Pancreas (tissue), 10 donors: Measurements from ENCODE around the gene ACHE. TPM values are rescaled to one million over a fixed set of nuclear protein-coding genes. Genes with fewer than 3 reads are reported as not detected.

ENCODE experiments used
- ATAC-seq, 4 donors: fragments of 200-7000 bp; cut with Tn5 transposase; one replicate each; pipeline versions ENCODE4 v1.8.0 to v1.9.1; 2020; ENCODE audit warnings: mild to moderate bottlenecking in 4 of 4, moderate library complexity in 4 of 4
- DNase-seq, 6 donors: peaks; one replicate each; pipeline ENCODE4 v3.0.0-alpha.2; 2020
- FAIRE-seq: peaks from 2 replicates; lab custom pipeline; 2012; peaks lifted over from hg19 to GRCh38; lab: Jason Lieb, UNC
- H3K27ac ChIP-seq, 4 donors: fragments of 200-600 bp; sonication (generic); 1 replicate in 3 of 4; 2 replicates in 1 of 4; pipeline versions ENCODE4 v1.5.0 to v1.8.0; 2020
- H3K27me3 ChIP-seq, 4 donors: fragments of 200-600 bp; one replicate each; pipeline ENCODE4 v1.8.0; 2021
- H3K36me3 ChIP-seq, 3 donors: fragments of 200-600 bp; sonication (generic) in 1 of 3; one replicate each; pipeline versions ENCODE4 v1.5.0 to v1.8.0; 2020 to 2021
- H3K4me1 ChIP-seq, 3 donors: fragments of 200-600 bp; one replicate each; pipeline ENCODE4 v1.8.0; 2021
- H3K4me3 ChIP-seq, 4 donors: fragments of 200-600 bp; sonication (generic) in 2 of 4; one replicate each; pipeline versions ENCODE4 v1.5.0 to v1.8.0; 2020 to 2021
- H3K9me3 ChIP-seq, 4 donors: fragments of 200-600 bp; one replicate each; pipeline ENCODE4 v1.8.0; 2021
- WGBS, 2 donors: extraction: QIAGEN DNeasy Blood & Tissue Kit; methylation state at CpG; one replicate each; pipeline ENCODE4 v1.1.7; 2013; 5-methylcytosine and 5-hydroxymethylcytosine counted together
- intact Hi-C, 3 donors: fragments of 100-400 bp; cut with DNase I; formaldehyde crosslinking; loops; one replicate each; pipeline versions ENCODE4 v1.11.1 to v1.14.2; 2022
- polyA plus RNA-seq, 2 donors: library from polyadenylated mRNA; stranded (reverse); fragments of 200-250 nt; gene quantifications; one replicate each; pipeline ENCODE4 v1.2.3, GENCODE V29; 2013
- total RNA-seq, 6 donors: library from RNA; stranded (reverse); fragmentation: NEBNext Ultra II Directional in 4 of 6; extraction: Animal tissue kit (Norgen Biotek cat#: 25700) in 4 of 6; gene quantifications; one replicate each; pipeline versions ENCODE4 v1.2.1 to v1.2.4, GENCODE V29; 2021 to 2023
- TF ChIP-seq, protein P1 (sequence below), 4 donors: fragments of 200-600 bp; sonication (generic) in 3 of 4; IDR thresholded peaks; one replicate each; pipeline versions ENCODE4 v1.5.0 to v1.8.0; 2021; ENCODE audit warnings: antibody characterized with exemption in 4 of 4
- donor health status: healthy with polysubstance abuse.
- donor health status: DM: no; HTN: no; CAD: no; lungs with moderate emphysema.
- donor health status: DM: no; HTN: no; CAD: no.
- donor health status: control.
- donor health status: control.
- donor health status: Bipolar disorder and iron deficiency.
- donor health status: DM: yes; HTN: yes; CAD: no.
- donor health status: DM: no; HTN: no; CAD: no.
- donor health status: DM: no; HTN: no; CAD: no.
- donor health status: DM: yes; HTN: yes; CAD: no.

The ACHE gene
- total and polyA plus RNA-seq, 8 donors: 1.2 to 10.9 (median 3.2) TPM

DNA sequence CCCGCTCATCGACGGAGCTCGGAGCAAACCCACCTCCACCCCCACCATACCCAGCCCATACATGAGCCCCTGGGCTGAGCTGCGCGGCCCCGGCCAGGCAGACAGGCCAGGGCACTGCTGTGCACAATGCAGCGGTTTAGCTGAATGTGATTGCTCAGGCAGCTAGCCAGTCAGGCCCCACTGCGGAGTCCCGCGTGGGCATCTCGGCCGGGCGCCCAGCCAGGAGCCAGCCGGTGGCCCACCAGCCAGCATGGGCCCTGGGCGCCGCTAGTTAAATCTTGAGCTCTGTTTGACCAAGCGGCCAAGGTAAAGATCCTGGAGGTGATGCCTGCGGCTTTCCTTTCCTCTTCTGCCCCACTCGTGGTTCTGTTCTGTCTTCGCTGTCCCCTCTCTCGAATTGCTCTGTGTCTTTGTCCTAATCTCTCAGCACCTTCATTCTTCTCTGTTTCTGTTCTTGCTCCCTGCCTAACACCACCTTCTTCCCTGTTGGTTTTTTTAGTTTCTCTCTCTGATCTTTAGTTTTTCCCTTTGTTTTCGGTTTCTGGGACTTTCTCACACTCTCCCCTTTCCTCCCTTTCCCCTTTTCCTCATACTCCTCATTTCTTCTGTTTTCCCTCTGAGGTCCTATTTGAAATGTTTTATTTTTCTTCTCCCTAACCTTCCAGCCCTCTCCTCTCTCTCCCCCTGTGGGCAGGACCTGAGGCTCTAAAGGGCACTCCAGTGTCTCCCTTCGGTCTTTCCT lies 12.7 kb downstream of the ACHE start:
- intact Hi-C loops: no loop called here
- 92 to 93% methylated on average over 24 of the region's 24 CpGs for WGBS, 2 donors
- Histone ChIP-seq H3K4me3 (no peak overlapping the region), H3K4me1 (peaks cover 0 to 6% (median 0%) of the 10 kb centered on the region in 3 donors), H3K27me3 (no peaks in the 10 kb centered on the region), H3K27ac (no peak overlapping the region), H3K9me3 (no peaks in the 10 kb centered on the region), H3K36me3 (peaks cover 4 to 64% (median 30%) of the 10 kb centered on the region in 3 donors)
- FAIRE-seq: no peak
- TF ChIP-seq, protein P1, sequence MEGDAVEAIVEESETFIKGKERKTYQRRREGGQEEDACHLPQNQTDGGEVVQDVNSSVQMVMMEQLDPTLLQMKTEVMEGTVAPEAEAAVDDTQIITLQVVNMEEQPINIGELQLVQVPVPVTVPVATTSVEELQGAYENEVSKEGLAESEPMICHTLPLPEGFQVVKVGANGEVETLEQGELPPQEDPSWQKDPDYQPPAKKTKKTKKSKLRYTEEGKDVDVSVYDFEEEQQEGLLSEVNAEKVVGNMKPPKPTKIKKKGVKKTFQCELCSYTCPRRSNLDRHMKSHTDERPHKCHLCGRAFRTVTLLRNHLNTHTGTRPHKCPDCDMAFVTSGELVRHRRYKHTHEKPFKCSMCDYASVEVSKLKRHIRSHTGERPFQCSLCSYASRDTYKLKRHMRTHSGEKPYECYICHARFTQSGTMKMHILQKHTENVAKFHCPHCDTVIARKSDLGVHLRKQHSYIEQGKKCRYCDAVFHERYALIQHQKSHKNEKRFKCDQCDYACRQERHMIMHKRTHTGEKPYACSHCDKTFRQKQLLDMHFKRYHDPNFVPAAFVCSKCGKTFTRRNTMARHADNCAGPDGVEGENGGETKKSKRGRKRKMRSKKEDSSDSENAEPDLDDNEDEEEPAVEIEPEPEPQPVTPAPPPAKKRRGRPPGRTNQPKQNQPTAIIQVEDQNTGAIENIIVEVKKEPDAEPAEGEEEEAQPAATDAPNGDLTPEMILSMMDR (IDR thresholded peaks at IDR 0.05): no peak
- DNase-seq: peak in 1 of 6 donors; percentile 32
- no peak for ATAC-seq

DNA sequence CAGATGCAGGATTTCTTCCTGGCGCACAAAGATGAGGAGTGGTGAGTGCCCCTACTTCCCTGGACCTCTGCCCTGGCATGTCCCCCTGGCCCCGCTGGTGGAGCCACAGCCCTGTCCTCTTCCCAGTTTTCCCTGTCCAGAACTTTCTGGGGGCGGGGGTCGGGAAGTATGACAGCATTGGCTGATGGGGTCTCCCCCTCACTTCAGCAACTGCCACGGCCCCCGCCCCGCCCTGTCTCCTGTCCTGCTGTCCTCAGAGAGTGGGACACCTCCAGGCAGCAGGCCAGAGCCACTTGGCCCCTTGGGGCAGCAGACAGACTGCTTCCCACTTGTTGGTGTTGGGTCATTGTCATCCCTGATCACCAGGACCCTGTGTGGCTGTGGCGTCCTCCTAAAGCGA lies 13.5 kb downstream of the ACHE start:
- Histone ChIP-seq H3K9me3 (no peaks in the 10 kb centered on the region), H3K27ac (no peak overlapping the region), H3K4me3 (no peak overlapping the region), H3K27me3 (no peaks in the 10 kb centered on the region), H3K36me3 (peaks cover 4 to 58% (median 30%) of the 10 kb centered on the region in 3 donors), H3K4me1 (peaks cover 0 to 6% (median 0%) of the 10 kb centered on the region in 3 donors)
- ATAC-seq (no peak), DNase-seq (peak in 2 of 6 donors; percentile 20 to 33), FAIRE-seq (no peak)
- intact Hi-C loops: no loop called here
- TF ChIP-seq, protein P1 (IDR thresholded peaks at IDR 0.05): no peak
- 92 to 97% methylated on average over 9 of the region's 9 CpGs for WGBS, 2 donors

DNA sequence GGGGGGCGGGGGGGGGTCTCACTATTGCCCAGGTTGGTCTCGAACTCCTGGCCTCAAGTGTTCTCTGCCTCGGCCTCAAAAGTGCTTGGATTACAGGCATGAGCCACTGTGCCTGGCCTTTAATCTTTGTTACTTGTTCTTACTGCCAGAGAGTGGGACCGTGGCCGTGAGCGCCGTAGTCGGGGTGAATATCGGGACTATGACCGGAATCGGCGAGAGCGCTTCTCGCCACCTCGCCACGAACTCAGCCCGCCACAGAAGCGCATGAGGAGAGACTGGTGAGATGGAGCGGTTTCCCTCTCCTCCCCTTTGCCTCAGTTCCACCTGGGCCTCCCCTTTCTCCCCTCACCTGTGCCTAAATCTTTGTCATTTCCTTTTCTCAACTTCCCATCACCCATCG lies 14.6 kb downstream of the ACHE start:
- H3K36me3 ChIP-seq: peaks cover 4 to 48% (median 27%) of the 10 kb centered on the region in 3 donors
- TF ChIP-seq, protein P1 (IDR thresholded peaks at IDR 0.05): no peak
- no peaks in the 10 kb centered on the region for H3K9me3 ChIP-seq
- H3K4me1 ChIP-seq: peaks cover 5 to 16% (median 9%) of the 10 kb centered on the region in 3 donors
- no peak for FAIRE-seq
- WGBS, 2 donors: 92 to 94% methylated on average over 12 to 20 of the region's 20 CpGs
- H3K27ac ChIP-seq: no peak overlapping the region
- ATAC-seq: no peak
- H3K27me3 ChIP-seq: no peaks in the 10 kb centered on the region
- no peak overlapping the region for H3K4me3 ChIP-seq
- intact Hi-C loops: no loop called here
- DNase-seq: peak in 3 of 6 donors; percentile 8 to 47 (median 11)

DNA sequence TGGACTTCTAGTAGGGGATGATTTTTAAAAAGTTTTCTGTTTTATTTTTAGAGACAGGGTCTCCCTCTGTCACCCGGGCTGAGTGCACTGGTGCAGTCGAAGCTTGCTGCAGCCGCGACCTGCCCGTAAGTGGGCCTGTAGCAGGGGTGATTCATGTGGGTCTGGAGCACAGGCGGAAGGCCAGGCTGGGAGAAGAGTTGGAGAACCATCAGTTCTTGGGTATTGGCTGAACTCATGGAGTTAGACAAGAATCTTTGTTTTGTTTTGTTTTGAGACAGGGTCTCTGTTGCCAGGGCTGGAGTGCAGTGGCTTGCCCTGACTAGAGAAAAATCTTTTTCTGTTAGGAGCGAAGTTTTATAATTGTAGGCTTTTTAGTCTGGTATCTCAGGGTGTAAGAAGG lies 15.0 kb downstream of the ACHE start:
- WGBS, 2 donors: 94 to 96% methylated on average over 7 of the region's 7 CpGs
- H3K36me3 ChIP-seq: peaks cover 4 to 43% (median 23%) of the 10 kb centered on the region in 3 donors
- H3K27me3 ChIP-seq: no peaks in the 10 kb centered on the region
- H3K9me3 ChIP-seq: no peaks in the 10 kb centered on the region
- H3K4me1 ChIP-seq: peaks cover 8 to 21% (median 14%) of the 10 kb centered on the region in 3 donors
- TF ChIP-seq, protein P1 (IDR thresholded peaks at IDR 0.05): no peak
- FAIRE-seq (no peak), ATAC-seq (no peak), DNase-seq (peak in 2 of 6 donors; percentile 9)
- H3K4me3 ChIP-seq: no peak overlapping the region
- intact Hi-C loops: no loop called here
- H3K27ac ChIP-seq: no peak overlapping the region
